IMR-90 (cell line): Measurements from ENCODE around the gene CCZ1B. TPM values are rescaled to one million over a fixed set of nuclear protein-coding genes. Genes with fewer than 3 reads are reported as not detected.

Experiments
- ATAC-seq: fragments of 200-7000 bp; cut with Tn5 transposase; 2 replicates; pipeline ENCODE4 v1.9.1; 2020; ENCODE audit warnings: low read depth, mild to moderate bottlenecking, moderate library complexity
- BruUV-seq: library from RNA; stranded (reverse); fragments of 400-500 nt; replicated peaks from 2 replicates; lab custom pipeline; 2021; lab: Mats Ljungman, UMichigan
- CTCF ChIA-PET: fragments of 300-600 bp; formaldehyde crosslinking; extraction: SDS; loops from one replicate; lab custom pipeline; 2021; ENCODE audit warnings: antibody characterized with exemption; lab: Yijun Ruan, JAX
- POLR2A ChIA-PET: fragments of 300-600 bp; sonication (Branson Sonifier 250); formaldehyde crosslinking; loops from one replicate; lab custom pipeline; 2022; ENCODE audit warnings: antibody characterized with exemption; ENCODE audit not compliant: unreplicated experiment; lab: Charles Lee
- DNase-seq: peaks from one replicate; pipeline ENCODE4 v3.0.0; 2013
- H2AFZ ChIP-seq: replicated peaks from 2 replicates; pipeline ENCODE3; 2013; ENCODE audit warnings: low read length, mild to moderate bottlenecking; ENCODE audit not compliant: poor library complexity
- H2AK5ac ChIP-seq: 2 replicates; pipeline ENCODE4 v1.6.1; 2013; ENCODE audit warnings: low read depth, low read length, inconsistent platforms
- H2AK9ac ChIP-seq: replicated peaks from 2 replicates; pipeline ENCODE3; 2013; ENCODE audit warnings: mild to moderate bottlenecking, low read depth, low read length, moderate library complexity; ENCODE audit not compliant: poor library complexity
- H2BK120ac ChIP-seq: 2 replicates; pipeline ENCODE4 v1.6.1; 2013; ENCODE audit warnings: low read depth, low read length, inconsistent platforms
- H2BK15ac ChIP-seq: 3 replicates; pipeline ENCODE4 v1.6.1; 2013; ENCODE audit warnings: low read depth, low read length, inconsistent platforms
- H2BK20ac ChIP-seq: 2 replicates; pipeline ENCODE4 v1.6.1; 2013; ENCODE audit warnings: low read depth, mild to moderate bottlenecking, inconsistent platforms, low read length, moderate library complexity
- H2BK5ac ChIP-seq: 2 replicates; pipeline ENCODE4 v1.6.1; 2013; ENCODE audit warnings: mild to moderate bottlenecking, low read depth, low read length, inconsistent platforms; ENCODE audit not compliant: poor library complexity, severe bottlenecking
- H3K14ac ChIP-seq: replicated peaks from 2 replicates; pipeline ENCODE4 v1.6.1; 2013; ENCODE audit warnings: low read depth, low read length, inconsistent platforms
- H3K18ac ChIP-seq: 2 replicates; pipeline ENCODE4 v1.6.1; 2013; ENCODE audit warnings: low read depth, low read length, control low read depth
- H3K23ac ChIP-seq: 2 replicates; pipeline ENCODE4 v1.6.1; 2013; ENCODE audit warnings: low read depth, low read length, inconsistent platforms
- H3K27ac ChIP-seq: 2 replicates; pipeline ENCODE4 v1.5.1; 2013; ENCODE audit warnings: mild to moderate bottlenecking, control low read depth, low read length; ENCODE audit not compliant: insufficient read depth
- H3K27me3 ChIP-seq: 2 replicates; pipeline ENCODE4 v1.6.1; 2013; ENCODE audit warnings: low read length; ENCODE audit not compliant: control insufficient read depth, insufficient read depth
- H3K36me3 ChIP-seq: 2 replicates; pipeline ENCODE4 v1.6.1; 2013; ENCODE audit warnings: low read length, mixed read lengths; ENCODE audit not compliant: control insufficient read depth, insufficient read depth
- H3K4ac ChIP-seq: 2 replicates; pipeline ENCODE4 v1.6.1; 2013; ENCODE audit warnings: low read depth, low read length, inconsistent platforms
- H3K4me1 ChIP-seq: 2 replicates; pipeline ENCODE4 v1.6.1; 2013; ENCODE audit warnings: low read length, mixed read lengths; ENCODE audit not compliant: control insufficient read depth, insufficient read depth
- H3K4me2 ChIP-seq: 2 replicates; pipeline ENCODE4 v1.6.1; 2013; ENCODE audit warnings: low read depth, mild to moderate bottlenecking, control low read depth, low read length, moderate library complexity
- H3K4me3 ChIP-seq: 2 replicates; pipeline ENCODE4 v1.5.1; 2013; ENCODE audit warnings: low read depth, mild to moderate bottlenecking, control low read depth, low read length, moderate library complexity; ENCODE audit not compliant: insufficient read depth
- H3K56ac ChIP-seq: 2 replicates; pipeline ENCODE4 v1.6.1; 2013; ENCODE audit warnings: low read length, inconsistent platforms; ENCODE audit not compliant: insufficient read depth; ENCODE audit errors: extremely low read depth
- H3K79me1 ChIP-seq, 2 experiments: 2 replicates each; pipeline ENCODE4 v1.6.1; 2013; ENCODE audit warnings: low read length in 2 of 2, inconsistent platforms in 1 of 2, low read depth in 1 of 2
- H3K9ac ChIP-seq: 2 replicates; pipeline ENCODE4 v1.6.1; 2013; ENCODE audit warnings: low read depth, low read length, control low read depth
- H3K9me1 ChIP-seq: 2 replicates; pipeline ENCODE4 v1.6.1; 2013; ENCODE audit warnings: low read length, inconsistent platforms; ENCODE audit not compliant: insufficient read depth
- H3K9me3 ChIP-seq: 2 replicates; pipeline ENCODE4 v1.6.1; 2013; ENCODE audit warnings: low read length; ENCODE audit not compliant: control insufficient read depth, insufficient read depth
- H4K20me1 ChIP-seq: 2 replicates; pipeline ENCODE4 v1.6.1; 2013; ENCODE audit warnings: low read length, inconsistent platforms; ENCODE audit not compliant: insufficient read depth
- H4K5ac ChIP-seq: 2 replicates; pipeline ENCODE4 v1.6.1; 2013; ENCODE audit warnings: mild to moderate bottlenecking, low read depth, low read length, control low read depth
- H4K8ac ChIP-seq, 2 experiments: 2 replicates each; pipeline ENCODE4 v1.6.1; 2013; ENCODE audit warnings: low read depth in 2 of 2, low read length in 2 of 2, control low read depth in 1 of 2, inconsistent platforms in 1 of 2
- H4K91ac ChIP-seq: 2 replicates; pipeline ENCODE4 v1.6.1; 2013; ENCODE audit warnings: low read depth, low read length, inconsistent platforms; ENCODE audit not compliant: insufficient read depth
- BHLHE40 ChIP-seq: fragments of 150-350 bp; IDR thresholded peaks from 2 replicates; pipeline ENCODE4 v1.6.1; 2016; ENCODE audit warnings: mild to moderate bottlenecking, low read depth, low read length
- CEBPB ChIP-seq: IDR thresholded peaks from 2 replicates; pipeline ENCODE4 v1.6.1; 2012; ENCODE audit warnings: low read depth, low read length, improper control_type of control experiment
- CHD1 ChIP-seq: IDR thresholded peaks from 2 replicates; pipeline ENCODE4 v1.6.1; 2012; ENCODE audit warnings: low read depth, low read length, improper control_type of control experiment
- FOS ChIP-seq: fragments of 150-350 bp; IDR thresholded peaks from 2 replicates; pipeline ENCODE4 v1.6.1; 2016; ENCODE audit warnings: low read depth, low read length
- MAFK ChIP-seq: IDR thresholded peaks from 2 replicates; pipeline ENCODE4 v1.6.1; 2012; ENCODE audit warnings: low read depth, low read length, improper control_type of control experiment
- MXI1 ChIP-seq: IDR thresholded peaks from 2 replicates; pipeline ENCODE4 v1.6.1; 2012; ENCODE audit warnings: low read depth, mild to moderate bottlenecking, low read length, moderate library complexity, borderline replicate concordance
- RAD21 ChIP-seq: IDR thresholded peaks from 2 replicates; pipeline ENCODE4 v1.6.1; 2012; ENCODE audit warnings: low read length, improper control_type of control experiment
- RCOR1 ChIP-seq: IDR thresholded peaks from 2 replicates; pipeline ENCODE4 v1.6.1; 2012; ENCODE audit warnings: mild to moderate bottlenecking, low read length, improper control_type of control experiment; ENCODE audit not compliant: insufficient replicate concordance
- SMC3 ChIP-seq: fragments of 150-350 bp; IDR thresholded peaks from 2 replicates; pipeline ENCODE4 v1.6.1; 2016; ENCODE audit warnings: low read depth, mild to moderate bottlenecking, antibody characterized with exemption, low read length, moderate library complexity
- USF2 ChIP-seq: fragments of 150-350 bp; IDR thresholded peaks from 2 replicates; pipeline ENCODE4 v1.6.1; 2017; ENCODE audit warnings: mild to moderate bottlenecking, antibody characterized with exemption, low read length, low read depth
- WGBS, 2 experiments: methylation state at CpG; one replicate each; pipeline versions ENCODE4 v1.1.5 to v1.1.7; 2013; ENCODE audit warnings: missing lambda C conversion rate in 2 of 2; ENCODE audit not compliant: insufficient read length in 1 of 2; ENCODE audit errors: extremely low coverage in 2 of 2; 5-methylcytosine and 5-hydroxymethylcytosine counted together
- dilution Hi-C: fragments of 300-500 bp; cut with HindIII; formaldehyde crosslinking; loops from one replicate; pipeline ENCODE4 v1.14.3; 2018; ENCODE audit warnings: low sequenced_read_pairs; ENCODE audit not compliant: unreplicated experiment
- in situ Hi-C: fragments of 300-500 bp; cut with MboI; formaldehyde crosslinking; loops from 3 replicates; pipeline ENCODE4 v1.14.3; 2019; ENCODE audit warnings: low sequenced_read_pairs, inconsistent platforms, mixed read lengths
- intact Hi-C: fragments of 100-400 bp; cut with micrococcal nuclease; formaldehyde crosslinking; loops from 2 replicates; pipeline ENCODE4 v1.10.0; 2022
- polyA plus RNA-seq, 3 experiments: library from polyadenylated mRNA; depleted of rRNA; stranded (reverse); fragments of >200 nt; gene quantifications; 2 replicates each; pipeline ENCODE4 v1.2.3, GENCODE V29; 2012; ENCODE audit warnings: low replicate concordance in 1 of 3
- total RNA-seq: library from RNA; depleted of rRNA; stranded (reverse); fragments of >200 nt; gene quantifications from 2 replicates; pipeline ENCODE4 v1.2.3, GENCODE V29; 2012

Gene CCZ1B
- total and polyA plus RNA-seq, 2 of the 4 experiments (the other 2 are of a cell fraction), result 25.5 to 41.0 TPM

DNA sequence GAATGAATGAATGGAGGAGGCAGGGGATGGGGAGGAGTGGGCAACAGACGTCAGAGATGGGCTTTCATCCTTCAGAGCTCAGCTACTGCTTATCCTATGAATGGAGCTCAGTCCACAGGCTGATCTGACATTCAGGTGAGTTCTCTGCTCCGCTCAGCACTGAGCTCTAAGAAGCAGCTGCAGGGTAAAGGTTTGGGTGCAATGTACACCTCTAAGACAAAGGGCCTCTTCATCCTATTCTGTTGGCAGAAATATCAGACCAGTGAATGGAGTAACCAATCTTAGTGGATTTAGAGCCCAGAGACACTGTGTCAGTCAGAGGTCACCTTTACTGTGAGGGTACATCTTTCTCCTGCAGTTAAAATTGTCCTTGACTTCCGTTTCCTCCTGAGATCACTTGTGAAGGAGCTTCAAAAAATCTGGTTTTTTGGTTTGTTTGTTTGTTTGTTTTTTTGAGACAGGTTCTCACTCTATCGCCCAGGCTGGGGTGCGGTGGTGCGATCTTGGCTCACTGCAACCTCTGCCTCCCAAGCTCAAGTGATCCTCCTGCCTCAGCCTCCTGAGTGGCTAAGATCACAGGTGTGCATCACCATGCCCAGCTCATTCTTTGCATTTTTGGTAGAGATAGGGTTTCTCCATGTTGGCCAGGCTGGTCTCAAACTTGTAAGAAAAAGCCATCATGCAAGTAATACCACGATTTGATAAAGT is 5.1 kb upstream of the CCZ1B start:
- no peak overlapping the region for H4K5ac ChIP-seq
- POLR2A ChIA-PET, result no interaction called here
- DNase-seq (no peak), ATAC-seq (no peak)
- intact Hi-C loops, result no loop called here
- TF ChIP-seq BHLHE40 (no peak), MXI1 (no peak), CHD1 (no peak), RCOR1 (no peak), SMC3 (no peak), USF2 (no peak), CEBPB (no peak), MAFK (no peak), FOS (no peak), RAD21 (no peak)
- H3K9ac ChIP-seq, result no peak overlapping the region
- H3K18ac ChIP-seq, result no peak overlapping the region
- BruUV-seq, result no TSS peak
- H2BK120ac ChIP-seq, result no peak overlapping the region
- no peak overlapping the region for H2BK5ac ChIP-seq
- no peak overlapping the region for H4K8ac ChIP-seq
- H2AFZ ChIP-seq, result no peak overlapping the region
- no peak overlapping the region for H2BK20ac ChIP-seq
- no peak overlapping the region for H2AK5ac ChIP-seq
- CTCF ChIA-PET, result no interaction called here
- H3K9me3 ChIP-seq, result no peaks in the 10 kb centered on the region
- H3K4me3 ChIP-seq, result no peak overlapping the region
- no peaks in the 10 kb centered on the region for H3K36me3 ChIP-seq
- no CpG with 5 or more reads among the region's 7 CpGs for WGBS, 2 experiments
- no peaks in the 10 kb centered on the region for H3K9me1 ChIP-seq
- no peak overlapping the region for H3K56ac ChIP-seq
- H3K4me1 ChIP-seq, result no peaks in the 10 kb centered on the region
- H3K14ac ChIP-seq, result no peak overlapping the region
- no peak overlapping the region for H3K4ac ChIP-seq
- no peak overlapping the region for H4K91ac ChIP-seq
- dilution Hi-C loops, result no loop called here
- H3K79me1 ChIP-seq, result no peaks in the 10 kb centered on the region
- H4K20me1 ChIP-seq, result no peaks in the 10 kb centered on the region
- H3K23ac ChIP-seq, result no peak overlapping the region
- in situ Hi-C loops, result no loop called here
- H2AK9ac ChIP-seq, result no peak overlapping the region
- no peak overlapping the region for H2BK15ac ChIP-seq
- H3K4me2 ChIP-seq, result no peak overlapping the region
- H3K27me3 ChIP-seq, result no peaks in the 10 kb centered on the region; the same call in 1 of the 2 replicates
- H3K27ac ChIP-seq, result no peak overlapping the region
